ENCODE data around the gene NAT16. TPM values are rescaled to one million over a fixed set of nuclear protein-coding genes. Genes with fewer than 3 reads are reported as not detected.
A peak's percentile ranks its signal among the peaks of the same experiment; 100 is the strongest.

The NAT16 gene
- total and polyA plus RNA-seq, 2 experiments from 2014 or later, result 0.21 to 0.31 TPM

- no peaks in the 10 kb centered on the region for H3K36me3 Mint-ChIP-seq (ENCODE audit: low read depth)
- H3K4me1 Mint-ChIP-seq, result peaks cover 13% of the 10 kb centered on the region
- TF ChIP-seq ETS1 (IDR thresholded peaks at IDR 0.05), result no peak
- TF ChIP-seq STAT1 (IDR thresholded peaks at IDR 0.05; ENCODE audit: unreplicated experiment), result no peak
- TF ChIP-seq REST (IDR thresholded peaks at IDR 0.05; ENCODE audit: unreplicated experiment), result no peak
- TF ChIP-seq ZNF462 (CRISPR knock-in tag; IDR thresholded peaks at IDR 0.05), result no peak
- TF ChIP-seq JUNB (IDR thresholded peaks at IDR 0.05; ENCODE audit: unreplicated experiment), result no peak
- no peak for TF ChIP-seq ZNF114 (CRISPR knock-in tag; IDR thresholded peaks at IDR 0.05)
- no peak for TF ChIP-seq CREB1 (CRISPR knock-in tag; IDR thresholded peaks at IDR 0.05; ENCODE audit: low read depth)
- TF ChIP-seq EZH2 (IDR thresholded peaks at IDR 0.05; ENCODE audit: low read depth, unreplicated experiment), result no peak
- no peak for TF ChIP-seq POLR2AphosphoS5 (IDR thresholded peaks at IDR 0.05; ENCODE audit: low read depth)
- TF ChIP-seq CTCF (conservative IDR thresholded peaks at IDR 0.05; ENCODE audit: low read depth in 2 of 2), result no peak
- TF ChIP-seq ZNF331 (CRISPR knock-in tag; IDR thresholded peaks at IDR 0.05; ENCODE audit: low read depth), result no peak
- no peak for TF ChIP-seq NANOG (IDR thresholded peaks at IDR 0.05; ENCODE audit: borderline replicate concordance)
- no peak for TF ChIP-seq EZH2phosphoT487 (IDR thresholded peaks at IDR 0.05; ENCODE audit: unreplicated experiment)
- no peak overlapping the region for H3K27ac Mint-ChIP-seq
- no peaks in the 10 kb centered on the region for H3K79me2 ChIP-seq (replicated peaks; ENCODE audit: insufficient read depth)
- DNase-seq (ENCODE audit: low spot score), result peak; percentile 47
- H2AFZ ChIP-seq, result no peak overlapping the region
- H3K27ac ChIP-seq (ENCODE audit: low read depth), result no peak overlapping the region
- peaks cover 11% of the 10 kb centered on the region for H3K4me1 ChIP-seq (ENCODE audit: insufficient read depth)
- no peak overlapping the region for H3K4me3 ChIP-seq
- H3K9me3 Mint-ChIP-seq, result no peaks in the 10 kb centered on the region
- no peaks in the 10 kb centered on the region for H3K9me2 ChIP-seq (ENCODE audit: insufficient read depth)
- ATAC-seq, result peak; percentile 14; the same call in 1 of the 3 replicates
- no peaks in the 10 kb centered on the region; the same call in 1 of the 2 replicates for H3F3A ChIP-seq (replicated peaks; ENCODE audit: low read depth)
- no peaks in the 10 kb centered on the region for H3K36me3 ChIP-seq (ENCODE audit: insufficient read depth)
- H3K27me3 Mint-ChIP-seq (ENCODE audit: insufficient read depth, low read depth, poor library complexity), result peaks cover 14% of the 10 kb centered on the region
- no peaks in the 10 kb centered on the region for H4K20me1 ChIP-seq (replicated peaks; ENCODE audit: insufficient read depth)
- no peaks in the 10 kb centered on the region for H3K27me3 ChIP-seq (ENCODE audit: insufficient read depth)
- H3K4me2 ChIP-seq, result no peak overlapping the region
- no peak overlapping the region for H3K4me3 Mint-ChIP-seq
Measured at GRCh38 chr7:101140339-101140699, 39.8 kb downstream of the NAT16 start.
